Hematopoietic multipotent progenitor cell treated with erythropoietin and hydrocortisone succinate and interleukin-3 and kit ligand, for 17 days (in vitro differentiated cells): ENCODE measurements around the gene KANSL3.
"Not testable (repeated sequence)": the region's sequence is repeated elsewhere in the genome, so short reads cannot be mapped to it uniquely, and the experiment has no call there.

Experiments used
- DNase-seq: peaks from one replicate; pipeline ENCODE4 v3.0.0-alpha.2; 2015; ENCODE audit warnings: low spot score

Gene KANSL3

DNA sequence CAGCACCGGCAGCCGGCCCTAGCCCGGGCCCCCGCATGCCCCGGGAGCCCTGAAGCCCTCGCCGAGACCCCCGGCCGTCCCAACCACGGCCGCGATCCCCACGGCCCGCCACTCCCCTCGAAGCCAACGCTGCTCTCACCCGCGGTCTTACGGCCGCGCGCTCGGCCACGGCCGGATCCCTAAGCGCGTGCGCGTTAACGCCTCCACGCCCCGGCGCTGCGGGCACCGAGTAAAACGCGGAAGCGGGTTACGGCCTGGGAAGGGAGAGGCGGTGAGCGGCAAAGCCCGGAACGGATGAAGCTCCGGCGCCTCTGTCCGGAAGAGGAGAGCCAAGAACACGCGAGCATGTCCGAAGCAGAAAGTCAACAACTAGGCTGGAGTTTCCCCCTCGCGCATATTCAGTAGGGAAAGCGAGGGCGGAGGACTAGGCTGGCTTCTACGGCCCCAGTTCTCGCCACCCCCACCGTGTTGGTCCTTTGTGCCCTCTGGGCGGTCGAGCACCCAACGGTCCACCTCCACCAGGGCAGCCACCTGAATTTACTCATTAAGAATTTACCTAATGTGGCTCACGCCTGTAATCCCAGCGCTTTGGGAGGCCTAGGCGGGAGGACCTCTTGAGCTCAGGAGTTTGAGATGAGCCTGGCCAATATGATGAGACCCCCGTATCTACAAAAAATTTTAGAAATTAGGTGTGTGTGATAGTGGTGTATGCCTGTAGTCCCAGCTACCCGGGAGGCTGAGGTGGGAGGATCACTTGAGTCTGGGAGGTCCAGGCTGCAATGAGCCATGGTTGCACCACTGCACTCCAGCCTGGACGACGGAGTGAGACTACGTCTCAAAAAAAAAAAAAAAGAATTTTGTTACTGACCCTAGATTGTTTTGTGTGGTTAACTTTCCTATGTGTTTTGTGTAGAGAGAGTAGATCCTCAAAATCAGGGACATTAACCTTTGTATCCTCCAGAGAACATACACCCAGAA lies at the start of gene KANSL3:
KANSL3 (minus strand) TSS at position 169 of the 978 bp plus-strand sequence. CDS start 1,177 bp downstream, outside the sequence.
- DNase-seq: peak; percentile 95

GRCh38 chr2:96687266-96687665 lies 49.2 kb upstream of the KANSL3 start:
- no peak for DNase-seq

DNA sequence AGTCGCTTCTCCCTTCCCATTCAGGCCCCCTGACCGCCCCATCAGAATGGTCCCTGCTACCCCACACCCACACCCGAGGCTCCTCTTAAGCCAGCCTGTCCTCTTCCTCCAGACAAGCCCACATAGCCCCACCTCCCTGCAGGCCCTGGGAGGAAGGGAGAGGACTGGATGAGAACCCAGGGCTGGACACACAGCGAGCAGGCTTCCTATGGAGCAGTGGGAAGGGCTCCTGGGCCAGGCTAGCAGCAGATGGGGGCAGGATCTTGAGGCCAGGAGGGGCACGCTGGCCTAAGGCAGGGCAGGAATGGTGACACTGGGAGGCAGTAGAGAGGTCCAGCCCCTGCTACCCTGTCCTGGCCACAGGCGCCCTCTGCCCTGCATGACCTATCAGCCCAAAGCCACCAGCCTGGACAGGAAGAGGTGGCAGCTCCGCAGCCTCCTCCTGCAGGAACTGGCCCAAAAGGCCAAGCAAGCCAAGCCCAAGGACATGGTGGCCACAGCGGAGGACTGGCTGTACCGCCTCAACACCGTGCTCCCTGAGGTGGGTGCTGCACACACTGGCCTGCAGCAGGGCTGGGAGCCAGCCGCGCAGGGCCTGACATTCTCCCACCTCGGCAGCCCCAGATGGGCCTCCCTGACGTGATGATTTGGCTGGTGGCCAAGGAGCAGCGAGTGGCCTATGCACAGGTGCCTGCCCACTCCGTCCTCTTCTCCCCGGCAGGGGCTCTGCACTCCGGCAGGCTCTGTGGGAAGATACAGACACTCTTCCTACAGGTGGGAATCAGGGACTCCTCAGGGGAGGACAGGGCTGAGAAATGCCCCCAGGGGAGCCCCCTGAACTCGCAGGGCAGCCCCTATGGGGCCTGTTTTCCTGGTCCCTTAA lies 47.7 kb upstream of the KANSL3 start:
- DNase-seq: no peak

DNA sequence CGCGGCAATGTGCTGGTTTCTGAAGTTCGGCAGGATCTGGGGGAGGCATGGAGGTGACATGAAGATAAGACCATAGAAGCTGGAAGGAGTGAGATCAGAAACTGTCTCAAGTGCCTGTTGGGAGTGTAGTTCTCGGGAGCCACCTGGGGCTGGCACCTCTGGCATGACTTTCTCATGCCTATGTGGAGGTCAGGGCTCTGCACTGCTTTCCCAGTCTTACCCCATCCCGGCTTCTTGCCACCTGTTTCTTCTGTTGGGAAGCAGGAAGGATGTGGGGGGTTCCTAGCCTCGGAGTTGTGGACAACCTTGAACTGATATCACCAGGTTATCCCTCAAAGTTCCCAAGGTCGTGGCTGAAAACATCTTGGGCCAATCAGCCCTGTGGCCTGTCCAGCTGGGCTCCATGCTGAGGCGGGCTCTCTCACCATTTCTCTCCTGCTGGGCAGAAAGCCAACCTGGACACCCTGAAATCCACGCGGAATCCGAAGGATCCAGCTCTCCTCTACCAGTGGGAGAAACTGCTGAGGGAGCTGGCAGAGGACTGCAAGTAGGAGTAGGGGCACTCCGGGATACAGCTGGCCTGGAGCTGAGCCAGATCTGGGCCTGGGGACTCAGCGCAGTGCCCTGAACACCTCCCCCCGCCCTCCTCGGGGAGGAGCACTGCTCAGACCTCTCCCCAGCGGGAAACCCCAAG lies 46.9 kb upstream of the KANSL3 start:
- DNase-seq: no peak

DNA sequence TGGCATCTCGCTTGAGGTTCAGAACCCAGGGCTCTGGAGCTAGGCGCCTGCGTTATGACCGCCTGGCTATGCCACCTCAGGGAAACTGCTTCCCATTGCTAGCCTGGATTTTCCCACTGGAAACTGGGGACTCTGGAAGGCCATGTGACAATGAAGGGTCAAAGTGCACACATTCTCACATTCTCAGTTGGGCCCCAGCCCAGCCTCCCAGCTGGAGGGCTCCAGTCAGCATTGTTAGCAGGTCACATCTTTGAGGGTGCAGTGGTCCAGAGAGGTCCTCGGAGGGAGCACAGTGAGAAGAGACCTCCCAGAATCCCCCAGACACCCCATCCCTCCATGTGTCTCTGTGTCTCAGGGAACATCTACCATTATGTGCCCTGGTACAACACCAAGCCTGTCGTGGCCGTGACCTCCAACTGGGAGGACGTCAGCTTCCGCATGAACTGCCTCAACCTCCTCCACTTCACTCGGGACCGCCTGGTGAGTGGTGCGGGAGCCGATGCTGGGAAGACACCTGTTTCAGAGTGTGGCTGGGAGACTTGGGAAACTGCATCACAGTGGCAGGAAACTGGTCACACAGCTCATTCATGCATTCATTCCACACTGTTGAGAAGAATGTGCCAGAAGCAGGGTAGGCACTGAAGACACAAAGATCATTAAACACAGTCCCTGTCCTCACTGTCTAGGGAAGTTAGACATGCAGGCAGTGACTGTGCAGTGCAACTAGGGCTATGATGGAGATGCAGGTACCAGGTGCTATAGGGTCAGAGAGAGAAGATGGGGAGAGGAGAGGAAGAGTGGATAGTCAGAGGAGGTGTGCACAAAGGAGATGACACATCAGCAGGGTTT lies 46.1 kb upstream of the KANSL3 start:
- DNase-seq: no peak

- DNase-seq: no peak
These were observed 45.2 kb upstream of the KANSL3 start for GRCh38 chr2:96683307-96683706.

GRCh38 chr2:96681540-96681939 lies 43.4 kb upstream of the KANSL3 start:
- no peak for DNase-seq

- DNase-seq: no peak
These were observed 42.5 kb upstream of the KANSL3 start for GRCh38 chr2:96680561-96681141.

- DNase-seq: no peak
These were observed 41.7 kb upstream of the KANSL3 start for GRCh38 chr2:96679848-96680247.

- DNase-seq: no peak
These were observed 31.6 kb upstream of the KANSL3 start for GRCh38 chr2:96669539-96670215.

DNA sequence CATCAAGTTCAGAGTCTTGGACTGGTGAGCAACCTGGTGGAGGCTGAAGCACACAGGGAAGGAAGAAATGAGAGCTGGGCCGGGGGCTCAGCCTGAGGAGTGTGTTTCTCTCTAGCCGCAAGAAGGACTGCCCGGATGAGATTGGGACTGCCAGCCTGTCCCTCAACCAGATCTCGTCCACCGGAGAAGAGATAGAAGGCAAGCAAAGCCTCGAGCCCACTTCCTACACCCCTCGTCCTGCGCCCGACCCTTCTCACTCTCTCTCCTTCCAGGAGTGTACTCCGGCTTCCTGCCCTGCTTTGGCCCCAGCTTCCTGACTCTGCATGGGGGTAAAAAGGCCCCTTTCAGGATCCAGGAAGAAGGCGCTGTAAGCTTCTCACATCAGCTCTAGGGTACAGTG lies 30.7 kb upstream of the KANSL3 start:
- no peak for DNase-seq

DNA sequence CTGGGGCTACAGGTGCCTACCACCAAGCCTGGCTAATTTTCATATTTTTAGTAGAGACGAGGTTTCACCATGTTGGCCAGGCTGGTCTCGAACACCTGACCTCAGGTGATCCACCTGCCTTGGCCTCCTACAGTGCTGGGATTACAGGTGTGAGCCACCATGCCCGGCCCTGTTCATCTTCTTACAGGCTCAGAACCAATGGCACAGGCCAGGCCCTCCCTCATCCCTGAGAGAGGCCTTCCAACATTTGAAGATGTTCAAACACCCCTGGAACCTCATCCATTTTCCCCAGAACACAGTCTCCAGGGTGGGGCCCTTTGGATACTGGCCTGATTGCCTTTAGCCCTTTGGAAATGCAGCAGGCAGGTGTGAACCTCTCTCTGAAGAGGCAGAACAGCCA lies 27.6 kb upstream of the KANSL3 start:
- DNase-seq: not testable (repeated sequence)

DNA sequence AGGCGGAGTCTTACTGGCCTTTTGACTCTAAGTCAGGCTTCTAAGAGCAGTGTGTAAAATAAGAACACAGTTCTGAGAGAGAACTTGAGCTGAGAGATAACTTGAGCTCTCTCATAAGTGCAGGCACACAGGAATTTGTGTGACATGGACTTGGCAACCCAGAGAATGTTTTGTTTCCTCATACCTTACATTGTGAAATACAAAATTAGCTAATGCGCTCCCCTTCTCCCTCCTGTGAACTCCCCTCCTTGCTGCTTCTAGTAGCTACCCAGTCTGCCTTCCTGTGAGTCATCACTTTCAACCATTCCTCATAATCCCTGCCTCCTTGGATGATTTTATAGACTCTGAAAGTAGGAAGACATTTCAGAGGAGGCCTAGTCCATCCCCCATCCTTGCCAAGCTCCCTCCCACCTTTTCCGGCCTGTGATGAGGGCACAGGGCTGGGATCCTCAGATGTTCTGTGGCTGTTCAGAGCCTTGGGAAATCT lies 27.0 kb upstream of the KANSL3 start:
- DNase-seq: no peak

DNA sequence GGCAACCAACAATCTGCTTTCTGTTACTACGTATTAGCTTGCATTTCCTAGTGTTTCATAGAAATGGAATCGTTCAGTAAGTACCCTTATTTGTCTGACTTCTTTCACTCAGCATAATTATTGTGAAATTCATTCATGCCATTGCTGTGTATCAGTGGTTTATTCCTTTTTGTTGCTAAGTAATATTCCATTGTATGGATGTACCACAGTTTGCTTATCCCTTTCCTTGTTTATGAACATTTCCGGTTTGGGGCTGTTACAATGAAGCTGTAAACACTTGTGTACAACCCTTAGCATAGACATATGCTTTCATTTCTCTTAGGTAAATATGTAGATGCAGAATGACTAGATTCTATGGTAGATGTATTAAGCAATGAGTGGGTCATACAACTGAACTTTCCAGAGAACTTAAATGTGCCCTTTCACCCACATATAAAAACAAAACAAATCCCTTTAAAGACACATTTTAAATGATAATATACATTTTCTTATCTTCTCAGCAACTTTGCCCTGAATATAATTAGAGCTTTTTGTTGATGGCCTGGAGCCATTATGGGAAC lies 26.3 kb upstream of the KANSL3 start:
- DNase-seq: no peak

GRCh38 chr2:96663829-96664228 lies 25.7 kb upstream of the KANSL3 start:
- DNase-seq: no peak

DNA sequence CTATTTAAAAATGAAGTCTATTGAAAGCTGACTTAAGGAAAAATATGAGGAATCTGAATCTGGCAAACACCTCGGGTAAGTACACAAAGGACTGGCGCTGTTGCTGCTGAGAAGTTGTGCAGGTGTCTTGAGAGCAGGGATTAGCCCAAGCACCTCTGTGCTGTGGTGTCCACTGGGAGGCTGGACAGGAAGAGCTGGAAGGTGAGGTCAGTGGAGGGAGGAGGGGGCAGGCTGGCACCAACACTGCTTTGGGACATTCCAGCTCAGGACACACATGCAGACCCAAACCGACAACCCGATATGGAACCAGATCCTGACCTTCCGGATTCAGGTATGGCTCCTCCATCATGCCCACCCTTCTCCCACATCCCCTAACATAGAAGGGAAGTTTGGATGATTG lies 25.1 kb upstream of the KANSL3 start:
- no peak for DNase-seq

DNA sequence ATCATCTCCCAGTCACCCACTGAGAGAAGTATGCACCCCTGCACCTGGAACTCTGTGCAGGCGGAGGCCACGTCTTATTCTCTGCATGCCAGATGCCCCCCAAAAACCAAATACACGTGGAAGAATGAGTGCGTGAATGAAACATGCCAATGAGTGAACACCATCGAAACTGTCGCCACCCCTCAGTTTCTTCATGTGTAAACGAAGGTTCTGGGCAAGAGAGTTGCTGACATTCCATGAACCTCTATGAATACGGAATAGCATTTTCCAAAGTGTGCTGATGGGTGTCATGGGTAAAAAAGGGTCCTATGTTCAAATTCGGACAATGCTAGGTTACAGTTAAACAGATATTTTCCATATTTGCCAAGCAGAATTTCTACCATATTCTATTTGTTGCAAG lies 24.2 kb upstream of the KANSL3 start:
- DNase-seq: no peak

DNA sequence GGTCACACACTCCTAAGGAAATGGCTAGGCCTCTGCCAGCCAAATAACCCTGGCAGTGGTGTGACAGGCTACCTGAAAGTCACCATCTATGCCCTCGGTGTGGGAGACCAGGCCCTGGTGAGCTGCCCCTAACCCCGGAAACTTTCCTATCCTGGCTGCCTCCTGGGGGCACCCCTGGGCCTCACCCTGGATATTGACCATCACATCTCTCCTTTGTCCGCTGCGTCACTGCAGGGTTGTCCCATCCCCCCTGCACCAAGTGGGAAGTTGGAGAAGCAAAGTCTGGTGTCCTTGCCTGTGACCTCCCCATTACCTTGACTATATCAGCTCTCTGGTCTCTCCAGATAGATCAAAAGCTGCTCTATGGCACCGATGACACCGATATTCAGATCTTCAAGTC lies 23.2 kb upstream of the KANSL3 start:
- no peak for DNase-seq

DNA sequence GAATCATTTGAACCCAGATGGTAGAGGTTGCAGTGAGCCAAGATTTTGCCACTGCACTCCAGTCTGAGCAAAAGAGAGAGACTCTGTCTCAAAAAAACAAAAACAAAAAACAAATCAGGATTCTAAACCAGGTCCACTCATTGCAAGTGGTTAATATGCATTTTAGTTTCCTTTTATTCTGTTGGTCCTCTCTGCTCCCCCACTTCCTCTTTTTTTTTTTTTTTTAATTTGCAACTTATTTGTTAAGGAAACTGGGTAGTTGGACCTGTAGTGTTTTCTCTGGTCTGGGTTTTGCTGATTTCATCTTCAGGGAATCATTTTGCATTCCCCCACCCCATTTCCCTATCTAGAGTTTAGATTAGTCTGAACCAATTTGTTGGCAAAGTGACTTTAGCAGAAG lies 18.4 kb upstream of the KANSL3 start:
- DNase-seq: no peak

- DNase-seq: no peak
These were observed 17.4 kb upstream of the KANSL3 start for GRCh38 chr2:96655526-96655925.
